Activated T-cell treated with anti-CD3 and anti-CD28 coated beads, Interleukin-2, amount 50 U/mL, for 72 hours (primary cell): ENCODE results near the gene NTMT2. TPM values are rescaled to one million over a fixed set of nuclear protein-coding genes. Genes with fewer than 3 reads are reported as not detected.
"Not testable (repeated sequence)": the region's sequence is repeated elsewhere in the genome, so short reads cannot be mapped to it uniquely, and the experiment has no call there.

Source experiments
- ATAC-seq, 2 donors: fragments of 150-1000 bp; cut with Tn5 transposase; replicated peaks in 1 of 2; 2 replicates each; pipeline ENCODE4 v1.10.0; 2021; ENCODE audit warnings: moderate library complexity in 2 of 2, mild to moderate bottlenecking in 1 of 2
- DNase-seq, 2 donors: peaks; one replicate each; pipeline ENCODE4 v3.0.0; 2021 to 2022; ENCODE audit warnings: mixed read lengths in 1 of 2
- H3K27ac Mint-ChIP-seq: one replicate; pipeline ENCODE4 v1.8.0; 2022; ENCODE audit warnings: mild to moderate bottlenecking, moderate library complexity, mixed read lengths
- H3K27me3 Mint-ChIP-seq: one replicate; pipeline ENCODE4 v1.8.0; 2022; ENCODE audit warnings: low read depth, mixed read lengths
- H3K36me3 Mint-ChIP-seq, 2 donors: one replicate each; pipeline ENCODE4 v1.8.0; 2022; ENCODE audit warnings: mixed read lengths in 2 of 2, mild to moderate bottlenecking in 1 of 2; ENCODE audit not compliant: insufficient read depth in 2 of 2
- H3K4me1 Mint-ChIP-seq: one replicate; pipeline ENCODE4 v1.8.0; 2022; ENCODE audit warnings: low read depth, mixed read lengths
- H3K4me3 Mint-ChIP-seq, 2 donors: one replicate each; pipeline ENCODE4 v1.8.0; 2022; ENCODE audit warnings: mild to moderate bottlenecking in 2 of 2, mixed read lengths in 2 of 2, moderate library complexity in 2 of 2
- H3K9me3 Mint-ChIP-seq, 2 donors: one replicate each; pipeline ENCODE4 v1.8.0; 2022; ENCODE audit warnings: mixed read lengths in 2 of 2
- total RNA-seq, 2 donors: library from RNA; stranded (reverse); gene quantifications; one replicate each; pipeline ENCODE4 v1.2.3, GENCODE V29; 2022

The NTMT2 gene
- total RNA-seq, 2 donors from 2014 or later = not detected

DNA sequence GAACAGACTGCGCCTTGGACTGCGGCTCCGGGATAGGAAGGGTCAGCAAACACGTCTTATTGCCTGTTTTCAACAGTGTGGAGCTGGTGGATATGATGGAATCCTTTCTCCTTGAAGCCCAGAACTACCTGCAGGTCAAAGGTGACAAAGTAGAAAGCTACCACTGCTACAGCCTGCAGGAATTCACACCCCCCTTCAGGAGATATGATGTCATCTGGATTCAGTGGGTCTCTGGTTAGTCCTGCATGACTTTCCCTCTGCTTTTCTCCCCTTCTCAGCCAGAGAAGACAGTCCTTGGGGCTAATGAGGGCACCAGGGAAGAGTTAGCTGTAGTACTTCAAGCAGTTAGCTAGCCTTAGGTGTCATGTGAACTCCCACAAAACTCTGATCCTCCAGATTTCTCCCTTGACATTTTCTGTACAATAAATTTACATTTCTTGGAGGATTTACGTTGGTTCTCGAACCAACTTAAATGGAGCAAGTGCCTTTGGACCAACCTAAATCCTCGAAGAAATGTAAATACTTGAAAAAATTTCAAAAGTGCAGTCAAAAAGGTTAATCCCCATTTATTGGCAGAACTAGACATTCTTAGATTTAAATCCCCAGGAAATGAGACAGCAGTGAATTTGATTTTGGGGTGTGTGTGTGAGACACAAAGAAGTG is 20.9 kb downstream of the NTMT2 start:
- Mint-ChIP-seq H3K9me3 (peaks cover 6% of the 10 kb centered on the region in 2 donors), H3K36me3 (peaks cover 1 to 2% of the 10 kb centered on the region in 2 donors), H3K27ac (no peak overlapping the region), H3K4me1 (peaks cover 7% of the 10 kb centered on the region), H3K27me3 (no peaks in the 10 kb centered on the region), H3K4me3 (no peak overlapping the region)
- no peak for ATAC-seq
- DNase-seq = no peak

DNA sequence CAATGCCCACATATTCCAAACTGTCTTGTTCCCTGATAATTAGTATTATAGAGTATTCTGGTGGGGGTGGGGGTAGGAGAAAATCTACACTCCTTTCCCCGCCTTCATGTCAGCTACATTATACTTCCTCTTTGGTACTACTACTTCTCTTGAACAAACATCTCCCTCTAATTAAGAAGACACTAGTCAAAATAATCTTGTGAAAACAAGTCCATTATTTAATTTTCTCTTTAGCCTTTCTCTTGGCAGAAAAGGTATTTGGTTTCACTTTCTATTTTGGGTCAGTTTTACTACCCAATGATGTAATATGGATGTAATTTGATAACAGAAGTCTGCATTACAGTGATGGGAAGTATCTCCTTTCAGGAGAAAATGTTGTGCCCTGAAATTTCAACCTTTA is 22.5 kb downstream of the NTMT2 start:
- peaks cover 9 to 10% of the 10 kb centered on the region in 2 donors for H3K9me3 Mint-ChIP-seq
- H3K4me1 Mint-ChIP-seq = peaks cover 7% of the 10 kb centered on the region
- H3K27me3 Mint-ChIP-seq = no peaks in the 10 kb centered on the region
- H3K27ac Mint-ChIP-seq = peak overlapping the region; percentile 90
- H3K4me3 Mint-ChIP-seq = peak overlapping the region; percentile 54 to 81
- ATAC-seq = no peak
- H3K36me3 Mint-ChIP-seq = peaks cover 1 to 2% of the 10 kb centered on the region in 2 donors
- DNase-seq = no peak

DNA sequence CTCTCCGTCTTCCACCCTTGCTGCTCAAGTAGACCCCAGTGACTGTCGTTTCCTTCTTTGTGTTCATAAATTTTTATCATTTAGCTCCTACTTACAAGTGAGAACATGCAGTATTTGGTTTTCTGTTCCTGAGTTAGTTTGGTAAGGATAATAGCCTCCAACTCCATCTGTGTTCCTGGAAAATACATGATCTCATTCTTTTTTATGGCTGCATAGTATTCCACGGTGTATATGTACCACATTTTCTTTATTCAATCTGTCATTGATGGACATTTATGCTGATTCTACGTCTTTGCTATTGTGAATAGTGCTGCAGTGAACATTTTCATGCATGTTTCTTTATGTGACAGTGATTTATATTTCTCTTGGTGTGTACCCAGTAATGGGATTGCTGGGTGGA is 24.8 kb downstream of the NTMT2 start:
- not testable (repeated sequence) for ATAC-seq, H3K27ac Mint-ChIP-seq, H3K27me3 Mint-ChIP-seq, DNase-seq, H3K36me3 Mint-ChIP-seq, H3K4me1 Mint-ChIP-seq, H3K4me3 Mint-ChIP-seq
- H3K9me3 Mint-ChIP-seq = peaks cover 10% of the 10 kb centered on the region in 2 donors

- Mint-ChIP-seq H3K4me3 (no peak overlapping the region), H3K27me3 (no peaks in the 10 kb centered on the region), H3K27ac (no peak overlapping the region), H3K36me3 (peaks cover 1 to 2% of the 10 kb centered on the region in 2 donors), H3K9me3 (peaks cover 10 to 12% of the 10 kb centered on the region in 2 donors), H3K4me1 (no peaks in the 10 kb centered on the region)
- DNase-seq = no peak
- no peak for ATAC-seq
These were observed 28.6 kb downstream of the NTMT2 start for GRCh38 chr1:170174395-170174794.

DNA sequence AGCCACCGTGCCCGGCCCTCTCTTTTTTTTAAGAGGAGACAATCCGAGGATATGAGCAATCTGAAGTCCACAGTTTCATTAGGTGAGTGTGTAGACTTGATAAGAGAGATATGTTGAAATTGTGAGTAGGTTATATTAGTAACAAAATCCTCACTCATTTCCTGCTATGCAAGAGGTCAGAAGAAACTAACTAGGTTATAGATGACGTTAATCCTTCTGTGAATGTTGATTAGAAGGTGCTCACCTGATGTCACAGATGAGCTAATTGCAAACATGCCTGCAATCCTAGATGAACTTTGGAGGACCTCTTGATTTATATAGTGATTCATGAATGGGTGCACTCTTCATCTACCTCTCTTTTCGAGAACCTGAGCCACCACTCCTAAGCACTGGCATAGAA is 29.3 kb downstream of the NTMT2 start:
- H3K4me1 Mint-ChIP-seq = no peaks in the 10 kb centered on the region
- no peaks in the 10 kb centered on the region for H3K27me3 Mint-ChIP-seq
- ATAC-seq (peak in 1 of 2 donors; percentile 32), DNase-seq (no peak)
- peaks cover 8 to 12% of the 10 kb centered on the region in 2 donors for H3K9me3 Mint-ChIP-seq
- no peak overlapping the region for H3K27ac Mint-ChIP-seq
- no peak overlapping the region for H3K4me3 Mint-ChIP-seq
- peaks cover 1 to 2% of the 10 kb centered on the region in 2 donors for H3K36me3 Mint-ChIP-seq

- no peak overlapping the region for H3K4me3 Mint-ChIP-seq
- DNase-seq (no peak), ATAC-seq (no peak)
- H3K4me1 Mint-ChIP-seq = no peaks in the 10 kb centered on the region
- H3K36me3 Mint-ChIP-seq = peaks cover 1 to 2% of the 10 kb centered on the region in 2 donors
- H3K9me3 Mint-ChIP-seq = peaks cover 6 to 10% of the 10 kb centered on the region in 2 donors
- no peaks in the 10 kb centered on the region for H3K27me3 Mint-ChIP-seq
- no peak overlapping the region for H3K27ac Mint-ChIP-seq
These were observed 29.7 kb downstream of the NTMT2 start for GRCh38 chr1:170175484-170175883.

- no peaks in the 10 kb centered on the region for H3K4me1 Mint-ChIP-seq
- no peaks in the 10 kb centered on the region for H3K36me3 Mint-ChIP-seq
- no peak overlapping the region for H3K4me3 Mint-ChIP-seq
- ATAC-seq = peak; percentile 51 to 89
- no peak overlapping the region for H3K27ac Mint-ChIP-seq
- H3K9me3 Mint-ChIP-seq = peaks cover 3 to 5% of the 10 kb centered on the region in 2 donors
- DNase-seq = no peak
- H3K27me3 Mint-ChIP-seq = no peaks in the 10 kb centered on the region
These were observed 31.0 kb downstream of the NTMT2 start for GRCh38 chr1:170176772-170177171.

- Mint-ChIP-seq H3K9me3 (peaks cover 1 to 2% of the 10 kb centered on the region in 2 donors), H3K4me1 (no peaks in the 10 kb centered on the region), H3K4me3 (no peak overlapping the region), H3K36me3 (no peaks in the 10 kb centered on the region), H3K27me3 (no peaks in the 10 kb centered on the region), H3K27ac (no peak overlapping the region)
- DNase-seq (no peak), ATAC-seq (no peak)
These were observed 36.7 kb downstream of the NTMT2 start for GRCh38 chr1:170182442-170182841.

DNA sequence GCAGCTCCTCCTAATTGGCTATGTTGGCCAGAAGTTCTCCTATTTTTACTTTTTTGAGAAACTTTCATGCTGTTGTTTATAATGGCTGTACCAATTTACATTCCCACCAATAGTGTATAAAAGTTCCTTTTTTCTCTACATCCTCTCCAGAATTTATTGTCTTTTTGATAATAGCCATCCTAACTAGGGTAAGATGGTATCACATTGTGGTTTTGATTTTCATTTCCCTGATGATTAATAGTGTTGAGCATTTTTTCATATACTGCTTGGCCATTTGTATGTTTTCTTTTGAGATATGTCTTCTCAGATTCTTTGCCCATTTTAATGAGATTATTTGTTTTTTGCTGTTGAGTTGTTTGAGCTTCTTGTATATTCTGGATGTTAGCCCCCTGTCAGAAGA is 46.8 kb downstream of the NTMT2 start:
- no peak overlapping the region for H3K4me3 Mint-ChIP-seq
- H3K27me3 Mint-ChIP-seq = peaks cover 29% of the 10 kb centered on the region
- peaks cover 13 to 14% of the 10 kb centered on the region in 2 donors for H3K9me3 Mint-ChIP-seq
- no peak for ATAC-seq
- peak overlapping the region; percentile 0 for H3K27ac Mint-ChIP-seq
- no peaks in the 10 kb centered on the region for H3K4me1 Mint-ChIP-seq
- no peak for DNase-seq
- H3K36me3 Mint-ChIP-seq = peaks cover 0 to 10% of the 10 kb centered on the region in 2 donors

DNA sequence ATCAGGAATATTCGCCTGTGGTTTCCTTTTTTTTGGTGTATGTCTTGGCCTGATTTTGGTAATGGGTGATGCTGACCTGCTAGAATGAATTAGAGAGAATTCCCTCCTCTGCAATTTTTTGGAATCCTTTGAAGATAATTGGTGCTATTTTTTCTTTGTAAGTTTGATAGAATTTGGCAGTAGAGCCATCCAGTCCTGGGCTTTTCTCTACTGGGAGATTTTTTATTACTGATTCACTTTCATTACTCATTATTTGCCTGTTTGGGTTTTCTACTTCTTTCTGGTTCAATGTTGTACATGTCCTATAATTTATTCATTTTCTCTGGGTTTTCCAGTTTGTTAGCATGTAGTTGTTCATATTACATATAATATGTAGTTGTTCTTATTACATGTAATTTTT is 48.7 kb downstream of the NTMT2 start:
- Mint-ChIP-seq H3K9me3 (peaks cover 6 to 9% of the 10 kb centered on the region in 2 donors), H3K4me1 (no peaks in the 10 kb centered on the region), H3K27me3 (peaks cover 24% of the 10 kb centered on the region), H3K27ac (peak overlapping the region; percentile 56), H3K4me3 (no peak overlapping the region), H3K36me3 (peaks cover 0 to 8% of the 10 kb centered on the region in 2 donors)
- DNase-seq (no peak), ATAC-seq (no peak)

DNA sequence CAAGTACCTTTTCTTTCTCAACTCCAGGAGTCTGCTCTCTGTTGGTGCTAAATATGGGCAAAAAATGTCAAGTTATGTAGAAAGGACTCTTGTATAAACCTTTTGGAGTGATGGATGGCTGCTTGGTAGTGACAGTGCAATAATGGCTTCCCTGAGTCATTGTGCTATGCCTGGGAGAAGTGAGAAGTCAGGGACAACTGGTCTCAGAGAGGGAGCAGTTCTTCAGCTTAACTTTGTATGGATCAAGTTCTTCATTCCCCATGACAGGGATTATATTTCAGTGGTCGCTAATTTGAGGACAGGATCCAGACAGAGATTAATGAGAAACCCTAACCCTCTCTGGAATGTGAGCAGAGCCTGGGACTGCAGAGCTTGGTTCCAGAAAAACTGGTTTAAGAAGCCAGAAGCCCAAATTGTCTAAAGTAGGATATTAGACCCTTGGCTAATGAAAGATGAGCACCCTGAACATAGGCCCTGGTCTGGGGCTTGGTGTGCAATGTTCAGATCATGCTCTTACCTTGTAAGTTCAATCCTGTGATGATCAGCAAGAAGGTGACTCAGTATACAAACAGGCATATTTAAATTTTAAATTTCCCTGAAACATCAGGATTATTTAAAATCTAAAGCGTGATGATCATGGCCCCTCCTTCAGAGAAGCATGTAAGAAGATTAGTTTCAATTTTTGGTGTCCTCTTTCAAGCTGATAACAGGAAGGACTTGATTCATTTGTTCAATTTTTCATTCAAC is 50.9 kb downstream of the NTMT2 start:
- no peak overlapping the region for H3K4me3 Mint-ChIP-seq
- peaks cover 0 to 2% of the 10 kb centered on the region in 2 donors for H3K36me3 Mint-ChIP-seq
- no peaks in the 10 kb centered on the region for H3K4me1 Mint-ChIP-seq
- no peaks in the 10 kb centered on the region for H3K9me3 Mint-ChIP-seq
- no peak for ATAC-seq
- no peak overlapping the region for H3K27ac Mint-ChIP-seq
- no peak for DNase-seq
- H3K27me3 Mint-ChIP-seq = peaks cover 26% of the 10 kb centered on the region

DNA sequence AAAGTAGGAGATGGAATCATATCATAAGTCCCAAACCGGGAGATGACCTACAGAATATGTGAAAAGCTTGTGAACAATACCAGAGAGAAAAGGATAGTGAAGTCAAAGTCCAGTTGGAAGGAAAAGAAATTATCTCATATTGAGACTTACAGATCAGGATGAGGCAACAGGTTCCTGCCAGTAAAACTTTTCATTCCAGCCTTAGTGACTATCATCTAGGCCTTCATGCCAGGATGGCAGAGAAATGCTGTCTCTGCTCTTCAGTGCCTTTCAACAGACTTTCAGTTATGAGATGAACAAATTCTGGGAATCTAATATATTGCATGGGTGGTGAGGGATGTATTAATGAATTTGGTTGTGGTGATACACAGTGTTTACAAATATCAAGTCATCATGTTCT is 52.3 kb downstream of the NTMT2 start:
- peaks cover 0 to 1% of the 10 kb centered on the region in 2 donors for H3K9me3 Mint-ChIP-seq
- no peak overlapping the region for H3K4me3 Mint-ChIP-seq
- H3K36me3 Mint-ChIP-seq = no peaks in the 10 kb centered on the region
- H3K4me1 Mint-ChIP-seq = no peaks in the 10 kb centered on the region
- H3K27me3 Mint-ChIP-seq = peaks cover 26% of the 10 kb centered on the region
- no peak overlapping the region for H3K27ac Mint-ChIP-seq
- DNase-seq = no peak
- ATAC-seq = no peak

DNA sequence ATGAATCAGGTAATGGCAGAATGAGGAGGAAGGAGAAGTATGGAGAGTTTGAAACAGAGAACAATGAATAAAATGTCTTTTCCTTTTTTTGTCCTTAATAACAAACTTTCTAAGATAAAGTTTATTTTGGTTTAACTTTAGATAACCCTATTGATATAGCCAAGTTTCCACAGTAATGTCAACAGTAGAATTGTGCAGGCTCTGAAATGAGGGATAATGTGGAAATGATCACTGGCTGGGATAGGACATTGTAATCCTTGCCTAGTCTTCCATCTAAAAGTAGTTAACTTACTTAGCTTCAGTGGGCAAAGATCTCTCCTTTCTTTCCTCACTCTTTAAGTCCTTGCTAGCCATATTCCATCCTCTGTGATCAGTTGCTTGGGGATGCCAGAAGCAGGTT is 52.8 kb downstream of the NTMT2 start:
- peaks cover 0 to 1% of the 10 kb centered on the region in 2 donors for H3K9me3 Mint-ChIP-seq
- no peaks in the 10 kb centered on the region for H3K4me1 Mint-ChIP-seq
- H3K36me3 Mint-ChIP-seq = no peaks in the 10 kb centered on the region
- H3K4me3 Mint-ChIP-seq = no peak overlapping the region
- DNase-seq (no peak), ATAC-seq (no peak)
- peaks cover 22% of the 10 kb centered on the region for H3K27me3 Mint-ChIP-seq
- H3K27ac Mint-ChIP-seq = no peak overlapping the region
